Measurements from ENCODE around the gene FRMD8.

FRMD8 gene

GRCh38 chr11:65418681-65419459, 32.4 kb downstream of the FRMD8 start:
- peak overlapping the region; percentile 50 for H3K4me3 ChIP-seq (replicated peaks; ENCODE audit: low read depth, low read length)
- DNase-seq (ENCODE audit: low read depth): peak; percentile 98
- TF ChIP-seq, protein P1, sequence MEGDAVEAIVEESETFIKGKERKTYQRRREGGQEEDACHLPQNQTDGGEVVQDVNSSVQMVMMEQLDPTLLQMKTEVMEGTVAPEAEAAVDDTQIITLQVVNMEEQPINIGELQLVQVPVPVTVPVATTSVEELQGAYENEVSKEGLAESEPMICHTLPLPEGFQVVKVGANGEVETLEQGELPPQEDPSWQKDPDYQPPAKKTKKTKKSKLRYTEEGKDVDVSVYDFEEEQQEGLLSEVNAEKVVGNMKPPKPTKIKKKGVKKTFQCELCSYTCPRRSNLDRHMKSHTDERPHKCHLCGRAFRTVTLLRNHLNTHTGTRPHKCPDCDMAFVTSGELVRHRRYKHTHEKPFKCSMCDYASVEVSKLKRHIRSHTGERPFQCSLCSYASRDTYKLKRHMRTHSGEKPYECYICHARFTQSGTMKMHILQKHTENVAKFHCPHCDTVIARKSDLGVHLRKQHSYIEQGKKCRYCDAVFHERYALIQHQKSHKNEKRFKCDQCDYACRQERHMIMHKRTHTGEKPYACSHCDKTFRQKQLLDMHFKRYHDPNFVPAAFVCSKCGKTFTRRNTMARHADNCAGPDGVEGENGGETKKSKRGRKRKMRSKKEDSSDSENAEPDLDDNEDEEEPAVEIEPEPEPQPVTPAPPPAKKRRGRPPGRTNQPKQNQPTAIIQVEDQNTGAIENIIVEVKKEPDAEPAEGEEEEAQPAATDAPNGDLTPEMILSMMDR (IDR thresholded peaks at IDR 0.05; ENCODE audit: low read length, missing control alignments): no peak

GRCh38 chr11:65419460-65419771, 33.0 kb downstream of the FRMD8 start:
- no peak for DNase-seq (ENCODE audit: low read depth)
- TF ChIP-seq, protein P1 (IDR thresholded peaks at IDR 0.05; ENCODE audit: low read length, missing control alignments): no peak
- peak overlapping the region; percentile 50 for H3K4me3 ChIP-seq (replicated peaks; ENCODE audit: low read depth, low read length)

DNA sequence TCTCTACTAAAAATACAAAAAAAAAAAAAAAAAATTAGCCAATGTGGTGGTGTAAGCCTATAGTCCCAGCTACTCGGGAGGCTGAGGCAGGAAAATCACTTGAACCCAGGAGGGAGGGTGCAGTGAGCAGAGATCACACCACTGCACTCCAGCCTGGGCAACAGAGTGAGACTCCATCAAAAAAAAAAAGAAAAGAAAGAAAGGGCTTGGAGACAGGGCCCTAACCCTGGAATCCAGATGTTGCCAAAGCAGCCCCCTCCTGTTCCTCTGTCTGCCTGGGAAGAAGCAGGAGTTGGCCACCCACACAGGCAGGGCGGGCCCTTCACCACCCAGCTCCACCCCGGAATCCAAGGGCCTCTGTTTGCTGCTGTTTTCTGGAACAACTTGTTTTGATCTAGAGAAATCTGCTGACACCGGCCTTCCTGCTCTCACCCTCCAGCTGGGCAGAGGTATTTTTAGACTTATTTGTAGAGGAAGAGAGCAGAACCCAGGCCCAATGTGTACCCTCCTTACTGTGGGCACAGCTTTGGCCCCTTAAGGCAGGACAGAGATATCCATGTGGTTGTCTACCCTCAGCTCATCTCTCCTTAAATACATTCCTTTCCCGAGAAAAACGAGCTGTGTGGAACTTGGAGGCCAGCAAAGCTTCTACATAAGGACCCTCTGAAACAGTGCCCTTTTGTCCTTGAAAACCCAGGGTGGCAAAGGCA, 33.5 kb downstream of the FRMD8 start:
- DNase-seq (ENCODE audit: low read depth): peak; percentile 98
- TF ChIP-seq, protein P1 (IDR thresholded peaks at IDR 0.05; ENCODE audit: low read length, missing control alignments): no peak
- H3K4me3 ChIP-seq (replicated peaks; ENCODE audit: low read depth, low read length): peak overlapping the region; percentile 50

GRCh38 chr11:65420506-65420905, 34.1 kb downstream of the FRMD8 start:
- H3K4me3 ChIP-seq (replicated peaks; ENCODE audit: low read depth, low read length): peak overlapping the region; percentile 46
- DNase-seq (ENCODE audit: low read depth): no peak
- TF ChIP-seq, protein P1 (IDR thresholded peaks at IDR 0.05; ENCODE audit: low read length, missing control alignments): no peak

- TF ChIP-seq, protein P1 (IDR thresholded peaks at IDR 0.05; ENCODE audit: low read length, missing control alignments): no peak
- DNase-seq (ENCODE audit: low read depth): peak; percentile 100
- H3K4me3 ChIP-seq (replicated peaks; ENCODE audit: low read depth, low read length): peak overlapping the region; percentile 68
Measured at GRCh38 chr11:65420979-65421793, 34.7 kb downstream of the FRMD8 start.

DNA sequence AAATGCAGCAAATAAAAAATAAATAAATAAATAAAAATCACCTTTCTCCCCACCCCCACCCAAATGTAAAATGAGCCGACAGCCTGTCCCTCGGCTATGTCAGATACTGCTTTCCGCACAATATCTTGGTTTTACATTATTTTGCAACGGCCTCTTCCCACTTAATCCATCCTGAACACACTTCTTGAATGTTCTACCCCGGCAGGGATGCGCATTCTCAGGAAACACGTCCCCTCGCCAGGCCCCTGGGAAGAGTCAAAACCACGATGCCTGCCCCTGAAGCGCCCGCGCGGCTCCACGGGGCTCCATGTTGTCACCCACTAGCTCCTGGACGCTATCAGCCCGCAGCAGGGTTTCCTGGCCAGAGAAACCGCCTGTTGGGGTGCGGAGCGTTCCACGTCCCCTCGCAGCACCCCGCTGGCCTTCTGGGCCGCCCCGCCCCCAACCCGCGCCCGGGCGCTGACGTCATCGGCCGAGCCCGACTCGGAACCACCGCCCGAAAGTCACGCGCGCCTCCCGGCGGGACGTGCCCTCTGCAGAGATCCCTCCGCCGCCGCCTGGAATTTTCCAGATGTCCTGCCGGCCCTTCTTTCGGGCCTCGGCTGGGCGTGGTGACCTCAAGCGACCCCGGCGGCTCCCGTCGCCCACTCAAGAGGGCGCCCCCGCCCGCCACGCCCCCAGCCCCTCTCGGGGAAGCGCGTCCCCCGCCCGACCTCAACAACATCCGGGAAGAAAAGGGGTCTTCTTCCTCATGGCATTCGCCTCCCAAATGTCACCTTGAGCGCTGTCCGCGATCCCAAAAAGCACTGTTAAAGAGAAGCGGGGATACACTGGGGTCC, 35.6 kb downstream of the FRMD8 start:
- peak; percentile 99 for DNase-seq (ENCODE audit: low read depth)
- peak overlapping the region; percentile 96 for H3K4me3 ChIP-seq (replicated peaks; ENCODE audit: low read depth, low read length)
- TF ChIP-seq, protein P1 (IDR thresholded peaks at IDR 0.05; ENCODE audit: low read length, missing control alignments): no peak

Data from fibroblast of pulmonary artery (primary cell).